Measurements from ENCODE around the gene SAMD8.

DNA sequence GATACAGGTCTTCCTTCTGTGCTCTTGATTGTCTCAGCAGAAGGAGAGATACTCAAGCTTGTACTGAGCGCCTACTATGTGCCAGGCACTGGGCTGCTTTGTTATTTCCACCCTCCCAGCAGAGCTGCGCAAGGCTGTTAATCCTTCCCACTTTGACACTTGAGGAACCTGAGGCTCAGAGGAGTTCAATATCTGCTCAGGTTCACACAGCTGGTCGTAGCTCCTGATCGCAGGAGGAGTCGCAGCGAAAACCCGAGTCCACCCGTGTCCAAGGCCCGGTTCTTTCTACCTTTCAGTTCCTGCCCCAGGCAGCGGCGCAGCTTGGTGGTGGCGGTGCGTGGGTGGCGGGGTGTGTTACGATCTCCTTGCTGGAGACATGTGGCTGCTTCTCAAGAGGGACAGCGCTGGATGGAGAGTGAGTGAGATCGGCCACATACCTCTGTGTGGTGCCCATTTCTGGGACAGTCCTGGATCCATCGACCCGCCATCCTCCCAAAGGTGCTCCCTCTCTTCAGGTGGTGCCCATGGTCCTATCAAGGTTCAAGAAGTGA is 26.5 kb upstream of the SAMD8 start:
- no peak for TF ChIP-seq POLR2A (IDR thresholded peaks at IDR 0.05)
- TF ChIP-seq, protein P1, sequence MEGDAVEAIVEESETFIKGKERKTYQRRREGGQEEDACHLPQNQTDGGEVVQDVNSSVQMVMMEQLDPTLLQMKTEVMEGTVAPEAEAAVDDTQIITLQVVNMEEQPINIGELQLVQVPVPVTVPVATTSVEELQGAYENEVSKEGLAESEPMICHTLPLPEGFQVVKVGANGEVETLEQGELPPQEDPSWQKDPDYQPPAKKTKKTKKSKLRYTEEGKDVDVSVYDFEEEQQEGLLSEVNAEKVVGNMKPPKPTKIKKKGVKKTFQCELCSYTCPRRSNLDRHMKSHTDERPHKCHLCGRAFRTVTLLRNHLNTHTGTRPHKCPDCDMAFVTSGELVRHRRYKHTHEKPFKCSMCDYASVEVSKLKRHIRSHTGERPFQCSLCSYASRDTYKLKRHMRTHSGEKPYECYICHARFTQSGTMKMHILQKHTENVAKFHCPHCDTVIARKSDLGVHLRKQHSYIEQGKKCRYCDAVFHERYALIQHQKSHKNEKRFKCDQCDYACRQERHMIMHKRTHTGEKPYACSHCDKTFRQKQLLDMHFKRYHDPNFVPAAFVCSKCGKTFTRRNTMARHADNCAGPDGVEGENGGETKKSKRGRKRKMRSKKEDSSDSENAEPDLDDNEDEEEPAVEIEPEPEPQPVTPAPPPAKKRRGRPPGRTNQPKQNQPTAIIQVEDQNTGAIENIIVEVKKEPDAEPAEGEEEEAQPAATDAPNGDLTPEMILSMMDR (IDR thresholded peaks at IDR 0.05), result no peak

Data from Peyer's patch (tissue), 4 donors.